Chondrocyte (in vitro differentiated cells): Measurements from ENCODE around the gene TRDMT1. TPM values are rescaled to one million over a fixed set of nuclear protein-coding genes. Genes with fewer than 3 reads are reported as not detected.

Experiments
- DNase-seq: peaks from one replicate; pipeline ENCODE4 v3.0.0; 2021; ENCODE audit warnings: mixed read lengths, low spot score
- H3K27ac Mint-ChIP-seq: one replicate; pipeline ENCODE4 v1.8.0; 2021; ENCODE audit warnings: mild to moderate bottlenecking, moderate library complexity, mixed read lengths; ENCODE audit not compliant: unreplicated experiment
- H3K27me3 Mint-ChIP-seq: 2 replicates; pipeline ENCODE4 v1.8.0; 2021; ENCODE audit warnings: low read depth, mixed read lengths
- H3K36me3 Mint-ChIP-seq: 2 replicates; pipeline ENCODE4 v1.8.0; 2021; ENCODE audit warnings: low read depth, mixed read lengths
- H3K4me1 Mint-ChIP-seq: 2 replicates; pipeline ENCODE4 v1.8.0; 2021; ENCODE audit warnings: low read depth, mild to moderate bottlenecking, mixed read lengths
- H3K4me3 Mint-ChIP-seq: one replicate; pipeline ENCODE4 v1.8.0; 2021; ENCODE audit warnings: mild to moderate bottlenecking, moderate library complexity, mixed read lengths; ENCODE audit not compliant: unreplicated experiment
- H3K9me3 Mint-ChIP-seq: 2 replicates; pipeline ENCODE4 v1.8.0; 2021; ENCODE audit warnings: low read depth, mixed read lengths
- CTCF ChIP-seq: fragments of 200-600 bp; sonication (generic); IDR thresholded peaks from 2 replicates; pipeline ENCODE4 v1.5.0; 2021; ENCODE audit warnings: antibody characterized with exemption, mild to moderate bottlenecking, moderate library complexity
- total RNA-seq: library from RNA; stranded (reverse); gene quantifications from 3 replicates; pipeline ENCODE4 v1.2.1, GENCODE V29; 2021

TRDMT1 gene
- total RNA-seq, 1 donor from 2014 or later = 4.7 TPM

- peaks cover 2% of the 10 kb centered on the region for H3K36me3 Mint-ChIP-seq
- no peaks in the 10 kb centered on the region for H3K9me3 Mint-ChIP-seq
- no peak for DNase-seq
- no peaks in the 10 kb centered on the region for H3K27me3 Mint-ChIP-seq
- no peak overlapping the region for H3K27ac Mint-ChIP-seq
- H3K4me1 Mint-ChIP-seq = peaks cover 8% of the 10 kb centered on the region
- no peak for TF ChIP-seq CTCF
- H3K4me3 Mint-ChIP-seq = no peak overlapping the region
Observed at GRCh38 chr10:17113889-17114540, 87.5 kb downstream of the TRDMT1 start.

GRCh38 chr10:17113346-17113745 lies 88.1 kb downstream of the TRDMT1 start:
- Mint-ChIP-seq H3K4me3 (no peak overlapping the region), H3K4me1 (peaks cover 9% of the 10 kb centered on the region), H3K27ac (no peak overlapping the region), H3K27me3 (no peaks in the 10 kb centered on the region), H3K9me3 (no peaks in the 10 kb centered on the region), H3K36me3 (peaks cover 2% of the 10 kb centered on the region)
- no peak for DNase-seq
- no peak for TF ChIP-seq CTCF

GRCh38 chr10:17112566-17112965 lies 88.9 kb downstream of the TRDMT1 start:
- DNase-seq = no peak
- TF ChIP-seq CTCF = no peak
- Mint-ChIP-seq H3K27me3 (no peaks in the 10 kb centered on the region), H3K4me3 (no peak overlapping the region), H3K36me3 (peaks cover 2% of the 10 kb centered on the region), H3K9me3 (no peaks in the 10 kb centered on the region), H3K4me1 (peaks cover 9% of the 10 kb centered on the region), H3K27ac (no peak overlapping the region)

- H3K27me3 Mint-ChIP-seq = no peaks in the 10 kb centered on the region
Observed at GRCh38 chr10:17109475-17110207, 91.8 kb downstream of the TRDMT1 start.

More at GRCh38 chr10:17109475-17110207, 91.8 kb downstream of the TRDMT1 start:
- TF ChIP-seq CTCF = no peak
- no peaks in the 10 kb centered on the region for H3K9me3 Mint-ChIP-seq
- H3K36me3 Mint-ChIP-seq = peaks cover 2% of the 10 kb centered on the region
- H3K4me3 Mint-ChIP-seq = no peak overlapping the region
- no peak for DNase-seq
- peaks cover 9% of the 10 kb centered on the region for H3K4me1 Mint-ChIP-seq
- H3K27ac Mint-ChIP-seq = no peak overlapping the region
